MM.1S (cell line): ENCODE data around the gene ZFAND2B.

Experiments
- CTCF ChIP-seq: fragments of 300-600 bp; sonication (generic); IDR thresholded peaks from 2 replicates; pipeline ENCODE4 v1.5.1; 2016; ENCODE audit warnings: antibody characterized with exemption, low read length, mixed read lengths
- EZH2 ChIP-seq: fragments of 300-600 bp; sonication (generic); optimal IDR thresholded peaks from 2 replicates; pipeline ENCODE3; 2017; ENCODE audit warnings: low read depth, mild to moderate bottlenecking, antibody characterized with exemption, low read length, mixed read lengths

GRCh38 chr2:219207134-219207883 lies 727 bp downstream of the ZFAND2B start:
- no peak for TF ChIP-seq CTCF
- no peak for TF ChIP-seq EZH2
